Measurements from ENCODE around the gene CDKN1C.

GRCh38 chr11:2881076-2881980 is 4.2 kb downstream of the CDKN1C start:
- TF ChIP-seq CTCF (IDR thresholded peaks at IDR 0.05) (no peak), POLR2A (IDR thresholded peaks at IDR 0.05) (no peak)
